GM21529 (cell line): Measurements from ENCODE around the gene LDLRAD4.

Source experiments
- ATAC-seq: cut with Tn5 transposase; IDR thresholded peaks from one replicate; pipeline ENCODE4 v1.9.1; 2021; ENCODE audit not compliant: unreplicated experiment

Gene LDLRAD4

GRCh38 chr18:13280070-13280795 lies 61.7 kb downstream of the LDLRAD4 start:
- ATAC-seq: no peak

- ATAC-seq: no peak
Measured at GRCh38 chr18:13281406-13281805, 62.8 kb downstream of the LDLRAD4 start.

- no peak for ATAC-seq
Measured at GRCh38 chr18:13283746-13284145, 65.2 kb downstream of the LDLRAD4 start.

- no peak for ATAC-seq
Measured at GRCh38 chr18:13284330-13285027, 65.9 kb downstream of the LDLRAD4 start.

- ATAC-seq: no peak
Measured at GRCh38 chr18:13285874-13286273, 67.3 kb downstream of the LDLRAD4 start.

GRCh38 chr18:13286456-13287125 lies 68.0 kb downstream of the LDLRAD4 start:
- ATAC-seq: no peak

- no peak for ATAC-seq
Measured at GRCh38 chr18:13287372-13287771, 68.8 kb downstream of the LDLRAD4 start.

GRCh38 chr18:13288509-13289133 lies 70.1 kb downstream of the LDLRAD4 start:
- peak; percentile 63 for ATAC-seq

- ATAC-seq: no peak
Measured at GRCh38 chr18:13289481-13290205, 71.1 kb downstream of the LDLRAD4 start.

- no peak for ATAC-seq
Measured at GRCh38 chr18:13290856-13291271, 72.3 kb downstream of the LDLRAD4 start.

- ATAC-seq: no peak
Measured at GRCh38 chr18:13291299-13291698, 72.7 kb downstream of the LDLRAD4 start.

GRCh38 chr18:13291745-13292447 lies 73.3 kb downstream of the LDLRAD4 start:
- no peak for ATAC-seq

- ATAC-seq: no peak
Measured at GRCh38 chr18:13292736-13293135, 74.2 kb downstream of the LDLRAD4 start.

GRCh38 chr18:13294309-13294708 lies 75.7 kb downstream of the LDLRAD4 start:
- no peak for ATAC-seq

GRCh38 chr18:13295894-13296293 lies 77.3 kb downstream of the LDLRAD4 start:
- ATAC-seq: no peak

- no peak for ATAC-seq
Measured at GRCh38 chr18:13296867-13297574, 78.5 kb downstream of the LDLRAD4 start.

GRCh38 chr18:13298262-13298661 lies 79.7 kb downstream of the LDLRAD4 start:
- ATAC-seq: no peak

- ATAC-seq: no peak
Measured at GRCh38 chr18:13300029-13300428, 81.5 kb downstream of the LDLRAD4 start.

GRCh38 chr18:13300796-13301195 lies 82.2 kb downstream of the LDLRAD4 start:
- no peak for ATAC-seq

- ATAC-seq: no peak
Measured at GRCh38 chr18:13302040-13302439, 83.5 kb downstream of the LDLRAD4 start.
